ENCODE measurements around the gene SH2D3C.

GRCh38 chr9:127768698-127769097 is 9.8 kb downstream of the SH2D3C start:
- TF ChIP-seq, protein P1, sequence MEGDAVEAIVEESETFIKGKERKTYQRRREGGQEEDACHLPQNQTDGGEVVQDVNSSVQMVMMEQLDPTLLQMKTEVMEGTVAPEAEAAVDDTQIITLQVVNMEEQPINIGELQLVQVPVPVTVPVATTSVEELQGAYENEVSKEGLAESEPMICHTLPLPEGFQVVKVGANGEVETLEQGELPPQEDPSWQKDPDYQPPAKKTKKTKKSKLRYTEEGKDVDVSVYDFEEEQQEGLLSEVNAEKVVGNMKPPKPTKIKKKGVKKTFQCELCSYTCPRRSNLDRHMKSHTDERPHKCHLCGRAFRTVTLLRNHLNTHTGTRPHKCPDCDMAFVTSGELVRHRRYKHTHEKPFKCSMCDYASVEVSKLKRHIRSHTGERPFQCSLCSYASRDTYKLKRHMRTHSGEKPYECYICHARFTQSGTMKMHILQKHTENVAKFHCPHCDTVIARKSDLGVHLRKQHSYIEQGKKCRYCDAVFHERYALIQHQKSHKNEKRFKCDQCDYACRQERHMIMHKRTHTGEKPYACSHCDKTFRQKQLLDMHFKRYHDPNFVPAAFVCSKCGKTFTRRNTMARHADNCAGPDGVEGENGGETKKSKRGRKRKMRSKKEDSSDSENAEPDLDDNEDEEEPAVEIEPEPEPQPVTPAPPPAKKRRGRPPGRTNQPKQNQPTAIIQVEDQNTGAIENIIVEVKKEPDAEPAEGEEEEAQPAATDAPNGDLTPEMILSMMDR (IDR thresholded peaks at IDR 0.05; ENCODE audit: insufficient read depth, low read length, poor library complexity, severe bottlenecking), result no peak
- no peak for TF ChIP-seq EZH2phosphoT487 (conservative IDR thresholded peaks at IDR 0.05; ENCODE audit: low read length)

Measured in SU-DHL-6 (cell line).